AG10803 (cell line): ENCODE measurements around the gene MYCBPAP.

ENCODE experiments used
- DNase-seq: peaks from one replicate; pipeline ENCODE4 v3.0.0; 2010; ENCODE audit warnings: low read depth
- H3K4me3 ChIP-seq: 2 replicates; pipeline ENCODE4 v1.5.1; 2011; ENCODE audit warnings: mild to moderate bottlenecking, low read length, control low read depth
- CTCF ChIP-seq: conservative IDR thresholded peaks from 2 replicates; pipeline ENCODE4 v1.5.1; 2011; ENCODE audit warnings: mild to moderate bottlenecking, low read length, control low read depth, inconsistent platforms

Gene MYCBPAP

DNA sequence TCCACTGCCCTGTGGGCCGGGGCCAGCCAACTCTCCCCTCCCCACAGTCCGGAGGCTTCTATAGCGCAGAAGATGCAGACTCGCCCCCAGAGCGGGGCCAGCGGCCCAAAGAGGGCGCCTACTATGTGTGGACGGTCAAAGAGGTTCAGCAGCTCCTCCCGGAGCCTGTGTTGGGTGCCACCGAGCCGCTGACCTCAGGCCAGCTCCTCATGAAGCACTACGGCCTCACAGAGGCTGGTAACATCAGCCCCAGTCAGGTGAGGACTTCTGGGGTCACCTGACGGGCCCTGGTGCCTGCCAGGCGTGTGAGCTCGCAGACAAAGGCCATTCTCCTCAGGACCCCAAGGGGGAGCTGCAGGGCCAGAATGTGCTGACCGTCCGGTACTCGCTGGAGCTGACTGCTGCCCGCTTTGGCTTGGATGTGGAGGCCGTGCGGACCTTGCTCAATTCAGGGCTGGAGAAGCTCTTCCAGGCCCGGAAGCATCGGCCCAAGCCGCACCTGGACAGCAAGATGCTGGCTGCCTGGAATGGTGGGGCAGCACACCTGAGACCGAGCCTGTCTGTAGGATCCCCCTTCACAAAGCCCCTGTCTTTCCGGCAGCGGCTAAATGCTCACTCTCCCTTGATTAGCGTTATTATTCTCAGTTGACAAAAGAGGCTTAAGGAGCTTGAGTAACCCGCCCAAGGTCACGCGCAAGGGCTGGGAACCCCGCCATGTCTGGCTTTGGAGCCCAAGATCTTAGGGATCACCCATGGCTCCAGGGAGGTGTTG lies 42.6 kb downstream of the MYCBPAP start:
- H3K4me3 ChIP-seq: no peak overlapping the region
- peak; percentile 87 for DNase-seq
- peak; percentile 94 for TF ChIP-seq CTCF

DNA sequence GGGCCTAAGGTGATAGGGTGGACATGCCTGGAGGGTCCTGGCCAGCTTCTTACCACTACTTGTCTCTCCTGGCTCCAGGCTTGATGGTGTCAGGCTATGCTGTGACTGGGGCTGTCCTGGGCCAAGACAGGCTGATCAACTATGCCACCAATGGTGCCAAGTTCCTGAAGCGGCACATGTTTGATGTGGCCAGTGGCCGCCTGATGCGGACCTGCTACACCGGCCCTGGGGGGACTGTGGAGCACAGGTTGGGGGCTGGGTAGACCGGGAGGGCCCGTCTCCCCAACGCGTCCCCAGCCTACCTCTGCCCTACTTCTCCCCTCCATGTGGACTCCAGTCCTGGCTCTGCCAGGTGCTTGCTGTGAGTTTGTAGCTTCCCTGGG lies 43.2 kb downstream of the MYCBPAP start:
- H3K4me3 ChIP-seq: no peak overlapping the region
- no peak for TF ChIP-seq CTCF
- DNase-seq: no peak

GRCh38 chr17:50551884-50552283 lies 43.6 kb downstream of the MYCBPAP start:
- no peak overlapping the region for H3K4me3 ChIP-seq
- no peak for DNase-seq
- TF ChIP-seq CTCF: no peak

GRCh38 chr17:50554201-50554600 lies 46.0 kb downstream of the MYCBPAP start:
- TF ChIP-seq CTCF: no peak
- no peak for DNase-seq
- H3K4me3 ChIP-seq: no peak overlapping the region

DNA sequence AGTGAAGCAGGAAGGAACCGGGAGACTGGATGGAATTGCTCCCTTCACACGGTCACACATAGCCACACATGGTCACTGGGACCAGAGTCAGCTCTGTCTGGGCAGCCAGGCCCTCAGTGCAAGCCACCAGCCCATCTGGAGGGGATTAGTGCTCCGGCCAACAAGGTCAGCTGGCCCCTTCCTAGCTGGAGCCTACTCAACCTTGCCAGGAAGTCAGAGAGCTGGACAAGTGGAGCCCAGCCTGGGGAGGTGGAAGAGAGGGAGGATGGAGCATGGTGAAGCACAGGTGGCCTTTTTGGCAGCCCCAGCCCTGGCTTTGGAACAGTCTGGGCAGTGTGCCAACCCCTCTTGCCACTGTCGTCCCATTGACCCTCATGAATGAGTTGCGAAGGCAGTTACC lies 48.6 kb downstream of the MYCBPAP start:
- no peak for TF ChIP-seq CTCF
- no peak overlapping the region for H3K4me3 ChIP-seq
- DNase-seq: no peak

GRCh38 chr17:50557630-50558029 lies 49.4 kb downstream of the MYCBPAP start:
- DNase-seq: no peak
- no peak overlapping the region for H3K4me3 ChIP-seq
- TF ChIP-seq CTCF: no peak

DNA sequence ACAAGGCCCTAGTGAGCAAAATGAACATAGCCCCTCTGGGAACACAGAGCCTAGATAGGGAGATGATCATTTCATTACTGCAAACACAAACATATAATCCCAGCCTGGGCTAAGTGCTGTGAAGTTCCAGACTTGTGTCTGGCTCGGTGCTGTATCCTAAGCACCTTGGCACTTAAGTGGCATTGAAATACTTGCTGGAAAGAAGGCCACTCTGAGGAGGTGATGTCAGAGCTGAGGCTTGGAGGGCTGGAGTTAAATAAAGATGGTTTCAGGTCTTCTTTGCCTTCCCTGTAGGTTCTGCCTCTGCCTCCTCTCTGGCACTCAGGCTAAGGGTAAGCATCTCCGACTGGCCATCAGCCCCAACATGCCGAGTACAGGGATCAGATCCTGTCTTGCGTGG lies 49.9 kb downstream of the MYCBPAP start:
- H3K4me3 ChIP-seq: no peak overlapping the region
- TF ChIP-seq CTCF: no peak
- DNase-seq: no peak
